MCF 10A (cell line): ENCODE results near the gene ATP8B3. TPM values are rescaled to one million over a fixed set of nuclear protein-coding genes. Genes with fewer than 3 reads are reported as not detected.

ENCODE experiments used
- BruUV-seq: library from RNA; stranded (reverse); fragments of 400-500 nt; replicated peaks from 2 replicates; lab custom pipeline; 2021; lab: Mats Ljungman, UMichigan
- CTCF ChIA-PET: fragments of 300-600 bp; sonication (Branson Sonifier 250); formaldehyde crosslinking; extraction: SDS; loops from one replicate; lab custom pipeline; 2021; ENCODE audit warnings: antibody characterized with exemption, inconsistent platforms; lab: Yijun Ruan, JAX
- POLR2A ChIA-PET: fragments of 300-600, 350-650 bp; sonication (Branson Sonifier 250); formaldehyde crosslinking; extraction: SDS; loops from one replicate; lab custom pipeline; 2020; ENCODE audit warnings: antibody characterized with exemption, inconsistent platforms; lab: Yijun Ruan, JAX
- DNase-seq: peaks from one replicate; pipeline ENCODE4 v3.0.0-alpha.2; 2018; ENCODE audit not compliant: unreplicated experiment
- H3K27ac Mint-ChIP-seq: one replicate; pipeline ENCODE4 v1.8.0; 2022; ENCODE audit warnings: mild to moderate bottlenecking, low read depth, mixed read lengths; ENCODE audit not compliant: unreplicated experiment
- H3K27me3 Mint-ChIP-seq: one replicate; pipeline ENCODE4 v1.8.0; 2022; ENCODE audit warnings: mixed read lengths; ENCODE audit not compliant: insufficient read depth, unreplicated experiment
- H3K36me3 Mint-ChIP-seq: one replicate; pipeline ENCODE4 v1.8.0; 2022; ENCODE audit warnings: mild to moderate bottlenecking, moderate library complexity, mixed read lengths; ENCODE audit not compliant: insufficient read depth, unreplicated experiment
- H3K4me1 Mint-ChIP-seq: one replicate; pipeline ENCODE4 v1.8.0; 2022; ENCODE audit warnings: mixed read lengths; ENCODE audit not compliant: insufficient read depth, unreplicated experiment
- H3K4me3 Mint-ChIP-seq: one replicate; pipeline ENCODE4 v1.8.0; 2022; ENCODE audit warnings: mild to moderate bottlenecking, moderate library complexity, mixed read lengths; ENCODE audit not compliant: unreplicated experiment
- H3K9me3 Mint-ChIP-seq: one replicate; pipeline ENCODE4 v1.8.0; 2022; ENCODE audit warnings: mixed read lengths; ENCODE audit not compliant: unreplicated experiment
- intact Hi-C: fragments of 100-400 bp; cut with micrococcal nuclease; formaldehyde crosslinking; loops from 2 replicates; pipeline ENCODE4 v1.14.1; 2022
- total RNA-seq: library from RNA; stranded (reverse); gene quantifications from 2 replicates; pipeline ENCODE4 v1.2.3, GENCODE V29; 2022
- TF ChIP-seq, protein P1 (sequence below): fragments of 200-600 bp; IDR thresholded peaks from one replicate; pipeline ENCODE4 v1.8.0; 2022; ENCODE audit warnings: antibody characterized with exemption, mild to moderate bottlenecking; ENCODE audit not compliant: unreplicated experiment

The ATP8B3 gene
- total RNA-seq, 1 experiment from 2014 or later: 9.3 TPM

- TF ChIP-seq, protein P1, sequence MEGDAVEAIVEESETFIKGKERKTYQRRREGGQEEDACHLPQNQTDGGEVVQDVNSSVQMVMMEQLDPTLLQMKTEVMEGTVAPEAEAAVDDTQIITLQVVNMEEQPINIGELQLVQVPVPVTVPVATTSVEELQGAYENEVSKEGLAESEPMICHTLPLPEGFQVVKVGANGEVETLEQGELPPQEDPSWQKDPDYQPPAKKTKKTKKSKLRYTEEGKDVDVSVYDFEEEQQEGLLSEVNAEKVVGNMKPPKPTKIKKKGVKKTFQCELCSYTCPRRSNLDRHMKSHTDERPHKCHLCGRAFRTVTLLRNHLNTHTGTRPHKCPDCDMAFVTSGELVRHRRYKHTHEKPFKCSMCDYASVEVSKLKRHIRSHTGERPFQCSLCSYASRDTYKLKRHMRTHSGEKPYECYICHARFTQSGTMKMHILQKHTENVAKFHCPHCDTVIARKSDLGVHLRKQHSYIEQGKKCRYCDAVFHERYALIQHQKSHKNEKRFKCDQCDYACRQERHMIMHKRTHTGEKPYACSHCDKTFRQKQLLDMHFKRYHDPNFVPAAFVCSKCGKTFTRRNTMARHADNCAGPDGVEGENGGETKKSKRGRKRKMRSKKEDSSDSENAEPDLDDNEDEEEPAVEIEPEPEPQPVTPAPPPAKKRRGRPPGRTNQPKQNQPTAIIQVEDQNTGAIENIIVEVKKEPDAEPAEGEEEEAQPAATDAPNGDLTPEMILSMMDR: peak; percentile 79
- no peaks in the 10 kb centered on the region for H3K27me3 Mint-ChIP-seq
- peak; percentile 97 for DNase-seq
- H3K4me3 Mint-ChIP-seq: peak within 1 kb of the TSS; percentile 84
- H3K36me3 Mint-ChIP-seq: peaks cover 25% of the 10 kb centered on the region
- intact Hi-C loops: no loop called here
- BruUV-seq: no TSS peak
- ChIA-PET CTCF (interaction anchor here (0.5 to 1.6 kb wide), 14 partner anchors 10 to 503 kb away, joined by 3 to 6 read pairs (median 3); no protein-coding TSS in a partner anchor), POLR2A (interaction anchor here (0.6 to 0.9 kb wide), 2 partner anchors 16 to 1007 kb away, joined by 3 read pairs; no protein-coding TSS in a partner anchor)
- H3K4me1 Mint-ChIP-seq: peaks cover 30% of the 10 kb centered on the region
- peak within 1 kb of the TSS; percentile 95 for H3K27ac Mint-ChIP-seq
- no peaks in the 10 kb centered on the region for H3K9me3 Mint-ChIP-seq
These were observed 36.5 kb upstream of the ATP8B3 start, which contains the start of gene REXO1 for GRCh38 chr19:1848399-1849131. Gene REXO1, minus strand, starts transcription at chr19:1848483. Its CDS starts 125 bp downstream, at chr19:1848358.

GRCh38 chr19:1847684-1848398 lies 35.8 kb upstream of the ATP8B3 start:
- Mint-ChIP-seq H3K27ac (peak overlapping the region; percentile 95), H3K9me3 (no peaks in the 10 kb centered on the region), H3K4me3 (peak overlapping the region; percentile 84), H3K4me1 (peaks cover 26% of the 10 kb centered on the region), H3K36me3 (peaks cover 25% of the 10 kb centered on the region), H3K27me3 (no peaks in the 10 kb centered on the region)
- peak; percentile 34 for DNase-seq
- TF ChIP-seq, protein P1: no peak
- no TSS peak for BruUV-seq
- ChIA-PET POLR2A (interaction anchor here (0.7 to 1.0 kb wide), 3 partner anchors 17 to 37 kb away, joined by 3 read pairs; no protein-coding TSS in a partner anchor), CTCF (interaction anchor here (0.7 to 2.5 kb wide), 4 partner anchors 10 to 301 kb away, joined by 3 to 19 read pairs (median 8); no protein-coding TSS in a partner anchor)
- intact Hi-C loops: no loop called here

- Mint-ChIP-seq H3K27ac (peak overlapping the region; percentile 95), H3K36me3 (peaks cover 25% of the 10 kb centered on the region), H3K4me3 (peak overlapping the region; percentile 84), H3K4me1 (peaks cover 26% of the 10 kb centered on the region), H3K27me3 (no peaks in the 10 kb centered on the region), H3K9me3 (no peaks in the 10 kb centered on the region)
- no peak for DNase-seq
- TF ChIP-seq, protein P1: no peak
- CTCF ChIA-PET: interaction anchor here (0.7 to 2.5 kb wide), 4 partner anchors 9 to 301 kb away, joined by 3 to 19 read pairs (median 8); no protein-coding TSS in a partner anchor
- POLR2A ChIA-PET: interaction anchor here (0.7 to 1.0 kb wide), 3 partner anchors 17 to 37 kb away, joined by 3 read pairs; no protein-coding TSS in a partner anchor
- intact Hi-C loops: no loop called here
- BruUV-seq: no TSS peak
These were observed 35.2 kb upstream of the ATP8B3 start for GRCh38 chr19:1847348-1847683.
